IMR-90 (cell line): ENCODE results near the gene EML4. TPM values are rescaled to one million over a fixed set of nuclear protein-coding genes. Genes with fewer than 3 reads are reported as not detected.

Experiments
- ATAC-seq: fragments of 200-7000 bp; cut with Tn5 transposase; 2 replicates; pipeline ENCODE4 v1.9.1; 2020; ENCODE audit warnings: low read depth, mild to moderate bottlenecking, moderate library complexity
- BruUV-seq: library from RNA; stranded (reverse); fragments of 400-500 nt; replicated peaks from 2 replicates; lab custom pipeline; 2021; lab: Mats Ljungman, UMichigan
- CTCF ChIA-PET: fragments of 300-600 bp; formaldehyde crosslinking; extraction: SDS; loops from one replicate; lab custom pipeline; 2021; ENCODE audit warnings: antibody characterized with exemption; lab: Yijun Ruan, JAX
- POLR2A ChIA-PET: fragments of 300-600 bp; sonication (Branson Sonifier 250); formaldehyde crosslinking; loops from one replicate; lab custom pipeline; 2022; ENCODE audit warnings: antibody characterized with exemption; ENCODE audit not compliant: unreplicated experiment; lab: Charles Lee
- DNase-seq: peaks from one replicate; pipeline ENCODE4 v3.0.0; 2013
- H2AFZ ChIP-seq: replicated peaks from 2 replicates; pipeline ENCODE3; 2013; ENCODE audit warnings: low read length, mild to moderate bottlenecking; ENCODE audit not compliant: poor library complexity
- H2AK5ac ChIP-seq: 2 replicates; pipeline ENCODE4 v1.6.1; 2013; ENCODE audit warnings: low read depth, low read length, inconsistent platforms
- H2AK9ac ChIP-seq: replicated peaks from 2 replicates; pipeline ENCODE3; 2013; ENCODE audit warnings: mild to moderate bottlenecking, low read depth, low read length, moderate library complexity; ENCODE audit not compliant: poor library complexity
- H2BK120ac ChIP-seq: 2 replicates; pipeline ENCODE4 v1.6.1; 2013; ENCODE audit warnings: low read depth, low read length, inconsistent platforms
- H2BK15ac ChIP-seq: 3 replicates; pipeline ENCODE4 v1.6.1; 2013; ENCODE audit warnings: low read depth, low read length, inconsistent platforms
- H2BK20ac ChIP-seq: 2 replicates; pipeline ENCODE4 v1.6.1; 2013; ENCODE audit warnings: low read depth, mild to moderate bottlenecking, inconsistent platforms, low read length, moderate library complexity
- H2BK5ac ChIP-seq: 2 replicates; pipeline ENCODE4 v1.6.1; 2013; ENCODE audit warnings: mild to moderate bottlenecking, low read depth, low read length, inconsistent platforms; ENCODE audit not compliant: poor library complexity, severe bottlenecking
- H3K14ac ChIP-seq: replicated peaks from 2 replicates; pipeline ENCODE4 v1.6.1; 2013; ENCODE audit warnings: low read depth, low read length, inconsistent platforms
- H3K18ac ChIP-seq: 2 replicates; pipeline ENCODE4 v1.6.1; 2013; ENCODE audit warnings: low read depth, low read length, control low read depth
- H3K23ac ChIP-seq: 2 replicates; pipeline ENCODE4 v1.6.1; 2013; ENCODE audit warnings: low read depth, low read length, inconsistent platforms
- H3K27ac ChIP-seq: 2 replicates; pipeline ENCODE4 v1.5.1; 2013; ENCODE audit warnings: mild to moderate bottlenecking, control low read depth, low read length; ENCODE audit not compliant: insufficient read depth
- H3K27me3 ChIP-seq: 2 replicates; pipeline ENCODE4 v1.6.1; 2013; ENCODE audit warnings: low read length; ENCODE audit not compliant: control insufficient read depth, insufficient read depth
- H3K36me3 ChIP-seq: 2 replicates; pipeline ENCODE4 v1.6.1; 2013; ENCODE audit warnings: low read length, mixed read lengths; ENCODE audit not compliant: control insufficient read depth, insufficient read depth
- H3K4ac ChIP-seq: 2 replicates; pipeline ENCODE4 v1.6.1; 2013; ENCODE audit warnings: low read depth, low read length, inconsistent platforms
- H3K4me1 ChIP-seq: 2 replicates; pipeline ENCODE4 v1.6.1; 2013; ENCODE audit warnings: low read length, mixed read lengths; ENCODE audit not compliant: control insufficient read depth, insufficient read depth
- H3K4me2 ChIP-seq: 2 replicates; pipeline ENCODE4 v1.6.1; 2013; ENCODE audit warnings: low read depth, mild to moderate bottlenecking, control low read depth, low read length, moderate library complexity
- H3K4me3 ChIP-seq: 2 replicates; pipeline ENCODE4 v1.5.1; 2013; ENCODE audit warnings: low read depth, mild to moderate bottlenecking, control low read depth, low read length, moderate library complexity; ENCODE audit not compliant: insufficient read depth
- H3K56ac ChIP-seq: 2 replicates; pipeline ENCODE4 v1.6.1; 2013; ENCODE audit warnings: low read length, inconsistent platforms; ENCODE audit not compliant: insufficient read depth; ENCODE audit errors: extremely low read depth
- H3K79me1 ChIP-seq, 2 experiments: 2 replicates each; pipeline ENCODE4 v1.6.1; 2013; ENCODE audit warnings: low read length in 2 of 2, inconsistent platforms in 1 of 2, low read depth in 1 of 2
- H3K9ac ChIP-seq: 2 replicates; pipeline ENCODE4 v1.6.1; 2013; ENCODE audit warnings: low read depth, low read length, control low read depth
- H3K9me1 ChIP-seq: 2 replicates; pipeline ENCODE4 v1.6.1; 2013; ENCODE audit warnings: low read length, inconsistent platforms; ENCODE audit not compliant: insufficient read depth
- H3K9me3 ChIP-seq: 2 replicates; pipeline ENCODE4 v1.6.1; 2013; ENCODE audit warnings: low read length; ENCODE audit not compliant: control insufficient read depth, insufficient read depth
- H4K20me1 ChIP-seq: 2 replicates; pipeline ENCODE4 v1.6.1; 2013; ENCODE audit warnings: low read length, inconsistent platforms; ENCODE audit not compliant: insufficient read depth
- H4K5ac ChIP-seq: 2 replicates; pipeline ENCODE4 v1.6.1; 2013; ENCODE audit warnings: mild to moderate bottlenecking, low read depth, low read length, control low read depth
- H4K8ac ChIP-seq, 2 experiments: 2 replicates each; pipeline ENCODE4 v1.6.1; 2013; ENCODE audit warnings: low read depth in 2 of 2, low read length in 2 of 2, control low read depth in 1 of 2, inconsistent platforms in 1 of 2
- H4K91ac ChIP-seq: 2 replicates; pipeline ENCODE4 v1.6.1; 2013; ENCODE audit warnings: low read depth, low read length, inconsistent platforms; ENCODE audit not compliant: insufficient read depth
- BHLHE40 ChIP-seq: fragments of 150-350 bp; IDR thresholded peaks from 2 replicates; pipeline ENCODE4 v1.6.1; 2016; ENCODE audit warnings: mild to moderate bottlenecking, low read depth, low read length
- CEBPB ChIP-seq: IDR thresholded peaks from 2 replicates; pipeline ENCODE4 v1.6.1; 2012; ENCODE audit warnings: low read depth, low read length, improper control_type of control experiment
- CHD1 ChIP-seq: IDR thresholded peaks from 2 replicates; pipeline ENCODE4 v1.6.1; 2012; ENCODE audit warnings: low read depth, low read length, improper control_type of control experiment
- CTCF ChIP-seq: conservative IDR thresholded peaks from 2 replicates; pipeline ENCODE4 v1.5.1; 2012; ENCODE audit warnings: mild to moderate bottlenecking, low read depth, low read length, improper control_type of control experiment
- ELK1 ChIP-seq: fragments of 150-350 bp; IDR thresholded peaks from 2 replicates; pipeline ENCODE4 v1.6.1; 2016; ENCODE audit warnings: low read depth, mild to moderate bottlenecking, low read length, moderate library complexity, borderline replicate concordance
- MAFK ChIP-seq: IDR thresholded peaks from 2 replicates; pipeline ENCODE4 v1.6.1; 2012; ENCODE audit warnings: low read depth, low read length, improper control_type of control experiment
- MAZ ChIP-seq: IDR thresholded peaks from 2 replicates; pipeline ENCODE4 v1.6.1; 2012; ENCODE audit warnings: low read depth, mild to moderate bottlenecking, low read length, improper control_type of control experiment, moderate library complexity, borderline replicate concordance
- MXI1 ChIP-seq: IDR thresholded peaks from 2 replicates; pipeline ENCODE4 v1.6.1; 2012; ENCODE audit warnings: low read depth, mild to moderate bottlenecking, low read length, moderate library complexity, borderline replicate concordance
- NFE2L2 ChIP-seq: fragments of 150-350 bp; IDR thresholded peaks from 2 replicates; pipeline ENCODE4 v1.6.1; 2016; ENCODE audit warnings: low read depth, mild to moderate bottlenecking, low read length
- POLR2A ChIP-seq: IDR thresholded peaks from 2 replicates; pipeline ENCODE4 v1.6.1; 2012; ENCODE audit warnings: mild to moderate bottlenecking, low read depth, low read length
- RAD21 ChIP-seq: IDR thresholded peaks from 2 replicates; pipeline ENCODE4 v1.6.1; 2012; ENCODE audit warnings: low read length, improper control_type of control experiment
- RCOR1 ChIP-seq: IDR thresholded peaks from 2 replicates; pipeline ENCODE4 v1.6.1; 2012; ENCODE audit warnings: mild to moderate bottlenecking, low read length, improper control_type of control experiment; ENCODE audit not compliant: insufficient replicate concordance
- RFX5 ChIP-seq: IDR thresholded peaks from 2 replicates; pipeline ENCODE4 v1.8.0; 2012; ENCODE audit warnings: low read depth, mild to moderate bottlenecking, low read length, moderate library complexity
- USF2 ChIP-seq: fragments of 150-350 bp; IDR thresholded peaks from 2 replicates; pipeline ENCODE4 v1.6.1; 2017; ENCODE audit warnings: mild to moderate bottlenecking, antibody characterized with exemption, low read length, low read depth
- WGBS, 2 experiments: methylation state at CpG; one replicate each; pipeline versions ENCODE4 v1.1.5 to v1.1.7; 2013; ENCODE audit warnings: missing lambda C conversion rate in 2 of 2; ENCODE audit not compliant: insufficient read length in 1 of 2; ENCODE audit errors: extremely low coverage in 2 of 2; 5-methylcytosine and 5-hydroxymethylcytosine counted together
- dilution Hi-C: fragments of 300-500 bp; cut with HindIII; formaldehyde crosslinking; loops from one replicate; pipeline ENCODE4 v1.14.3; 2018; ENCODE audit warnings: low sequenced_read_pairs; ENCODE audit not compliant: unreplicated experiment
- in situ Hi-C: fragments of 300-500 bp; cut with MboI; formaldehyde crosslinking; loops from 3 replicates; pipeline ENCODE4 v1.14.3; 2019; ENCODE audit warnings: low sequenced_read_pairs, inconsistent platforms, mixed read lengths
- intact Hi-C: fragments of 100-400 bp; cut with micrococcal nuclease; formaldehyde crosslinking; loops from 2 replicates; pipeline ENCODE4 v1.10.0; 2022
- polyA plus RNA-seq, 3 experiments: library from polyadenylated mRNA; depleted of rRNA; stranded (reverse); fragments of >200 nt; gene quantifications; 2 replicates each; pipeline ENCODE4 v1.2.3, GENCODE V29; 2012; ENCODE audit warnings: low replicate concordance in 1 of 3
- total RNA-seq: library from RNA; depleted of rRNA; stranded (reverse); fragments of >200 nt; gene quantifications from 2 replicates; pipeline ENCODE4 v1.2.3, GENCODE V29; 2012

Gene EML4
- total and polyA plus RNA-seq, 2 of the 4 experiments (the other 2 are of a cell fraction) = 29.7 to 73.7 TPM

- in situ Hi-C loops = no loop called here
- Histone ChIP-seq H2BK5ac (peak overlapping the region; percentile 67), H3K56ac (no peak overlapping the region), H3K9me1 (peaks cover 15% of the 10 kb centered on the region), H4K91ac (peak overlapping the region; percentile 39; the same call in 1 of the 2 replicates), H2BK120ac (peak overlapping the region; percentile 52), H2BK15ac (no peak overlapping the region; the same call in 2 of the 3 replicates), H2AK9ac (no peak overlapping the region), H3K4me2 (no peak overlapping the region), H3K9me3 (no peaks in the 10 kb centered on the region), H4K8ac (peak overlapping the region in 1 of 2 experiments; percentile 22; a peak in 1 of 4 replicates), H4K20me1 (peaks cover 7% of the 10 kb centered on the region; the same call in 1 of the 2 replicates), H2BK20ac (peak overlapping the region; percentile 55; the same call in 1 of the 2 replicates), H3K23ac (no peak overlapping the region; the same call in 1 of the 2 replicates), H3K18ac (peak overlapping the region; percentile 45; the same call in 1 of the 2 replicates), H3K9ac (no peak overlapping the region), H4K5ac (peak overlapping the region; percentile 67), H3K79me1 (peaks cover 33 to 73% of the 10 kb centered on the region in 2 experiments), H3K4ac (no peak overlapping the region), H3K14ac (no peak overlapping the region), H2AK5ac (peak overlapping the region; percentile 90), H3K27ac (peak overlapping the region; percentile 10; the same call in 1 of the 2 replicates), H3K4me3 (no peak overlapping the region), H3K4me1 (peaks cover 20% of the 10 kb centered on the region), H3K36me3 (no peaks in the 10 kb centered on the region), H3K27me3 (no peaks in the 10 kb centered on the region), H2AFZ (no peak overlapping the region)
- DNase-seq (no peak), ATAC-seq (no peak)
- CTCF ChIA-PET = interaction anchor here (0.6 kb wide), 1 partner anchor 85 kb away, joined by 3 read pairs; no protein-coding TSS in a partner anchor
- dilution Hi-C loops = no loop called here
- no TSS peak for BruUV-seq
- WGBS, 2 experiments = 100% methylated on average over 1 of the region's 4 CpGs; no CpG with 5 or more reads in 1 of the 2 experiments
- intact Hi-C loops = no loop called here
- TF ChIP-seq RFX5 = no peak
- no peak for TF ChIP-seq CHD1
- TF ChIP-seq MAFK = no peak
- no peak for TF ChIP-seq CEBPB
- TF ChIP-seq RCOR1 = no peak
- no peak for TF ChIP-seq NFE2L2
- no peak for TF ChIP-seq CTCF
- TF ChIP-seq MXI1 = no peak
- TF ChIP-seq RAD21 = no peak
- TF ChIP-seq MAZ = no peak
- TF ChIP-seq POLR2A = no peak
- TF ChIP-seq USF2 = no peak
- TF ChIP-seq ELK1 = no peak
- no peak for TF ChIP-seq BHLHE40
- POLR2A ChIA-PET = no interaction called here
Observed at GRCh38 chr2:42194428-42194827, 25.3 kb downstream of the EML4 start.
